D721Med (cell line): ENCODE data around the gene MGMT.

ENCODE experiments used
- DNase-seq: peaks from one replicate; pipeline ENCODE4 v3.0.0; 2011; ENCODE audit warnings: low spot score; ENCODE audit not compliant: insufficient read length
- FAIRE-seq: peaks from 2 replicates; lab custom pipeline; 2011; peaks lifted over from hg19 to GRCh38; lab: Jason Lieb, UNC
- CTCF ChIP-seq: IDR thresholded peaks from 2 replicates; pipeline ENCODE4 v1.5.1; 2012; ENCODE audit warnings: mild to moderate bottlenecking, control low read depth; ENCODE audit not compliant: insufficient read depth; ENCODE audit errors: missing control alignments

MGMT gene

GRCh38 chr10:129727071-129727470 is 260.0 kb downstream of the MGMT start:
- no peak for TF ChIP-seq CTCF
- DNase-seq (no peak), FAIRE-seq (no peak)

- no peak for TF ChIP-seq CTCF
- DNase-seq (no peak), FAIRE-seq (no peak)
These were observed 260.5 kb downstream of the MGMT start for GRCh38 chr10:129727495-129727894.

- TF ChIP-seq CTCF: no peak
- no peak for FAIRE-seq
- DNase-seq: no peak
These were observed 261.3 kb downstream of the MGMT start for GRCh38 chr10:129728246-129728820.

- DNase-seq (no peak), FAIRE-seq (no peak)
- no peak for TF ChIP-seq CTCF
These were observed 262.1 kb downstream of the MGMT start for GRCh38 chr10:129728905-129729795.

GRCh38 chr10:129730272-129730992 is 263.4 kb downstream of the MGMT start:
- DNase-seq: no peak
- TF ChIP-seq CTCF: no peak
- FAIRE-seq: no peak

- DNase-seq: no peak
- no peak for TF ChIP-seq CTCF
- no peak for FAIRE-seq
These were observed 263.9 kb downstream of the MGMT start for GRCh38 chr10:129730993-129731325.
